A673 (cell line): ENCODE data around the gene GNA15.

ENCODE experiments used
- CTCF ChIP-seq: fragments of 300-800, 200-600 bp; sonication (generic); conservative IDR thresholded peaks from 2 replicates; pipeline ENCODE4 v1.5.1; 2017; ENCODE audit warnings: low read depth, mild to moderate bottlenecking, antibody characterized with exemption, low read length, moderate library complexity, mixed read lengths
- EZH2 ChIP-seq: fragments of 200-600 bp; sonication (generic); IDR thresholded peaks from 2 replicates; pipeline ENCODE4 v1.6.1; 2017; ENCODE audit warnings: borderline replicate concordance, low read depth, mild to moderate bottlenecking, mixed read lengths, antibody characterized with exemption, low read length; ENCODE audit not compliant: poor library complexity, severe bottlenecking

GRCh38 chr19:3121396-3121795 lies 14.4 kb upstream of the GNA15 start:
- no peak for TF ChIP-seq CTCF
- TF ChIP-seq EZH2 = no peak
